NT2/D1 (cell line): ENCODE data around the gene HES4.

Experiments
- SUZ12 ChIP-seq: IDR thresholded peaks from 2 replicates; pipeline ENCODE4 v1.6.1; 2011; ENCODE audit not compliant: insufficient read length, insufficient read depth; ENCODE audit errors: extremely low read depth
- YY1 ChIP-seq: IDR thresholded peaks from 2 replicates; pipeline ENCODE4 v1.6.1; 2011; ENCODE audit not compliant: insufficient read length, insufficient read depth
- ZNF274 ChIP-seq: IDR thresholded peaks from 2 replicates; pipeline ENCODE4 v1.6.1; 2011; ENCODE audit warnings: mild to moderate bottlenecking, low read depth, low read length

DNA sequence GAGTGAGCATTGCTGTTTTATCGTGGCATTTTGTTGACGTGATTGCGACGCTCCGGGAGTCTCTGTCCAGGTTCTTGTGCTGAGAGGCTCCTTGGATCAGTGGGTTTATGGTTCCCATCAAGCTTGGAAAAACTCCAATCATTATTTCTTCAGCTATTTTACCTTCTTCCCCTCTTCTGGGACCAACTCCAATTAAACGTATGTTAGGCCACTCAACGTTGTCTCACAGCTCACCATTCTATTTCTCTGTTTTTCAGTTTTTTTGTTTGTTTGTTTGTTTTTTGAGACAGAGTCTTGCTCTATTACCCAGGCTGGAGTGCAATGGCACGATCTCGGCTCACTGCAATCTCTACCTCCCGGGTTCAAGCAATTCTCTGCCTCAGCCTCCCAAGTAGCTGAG lies 8.0 kb downstream of the HES4 start:
- no peak for TF ChIP-seq YY1
- no peak for TF ChIP-seq ZNF274
- TF ChIP-seq SUZ12 = no peak
